Upper lobe of right lung (tissue), 1 donor: ENCODE results near the gene E2F3. TPM values are rescaled to one million over a fixed set of nuclear protein-coding genes. Genes with fewer than 3 reads are reported as not detected.

ENCODE experiments used
- ATAC-seq: fragments of 200-7000 bp; cut with Tn5 transposase; one replicate; pipeline ENCODE4 v1.9.1; 2020; ENCODE audit warnings: mild to moderate bottlenecking, moderate library complexity
- DNase-seq: peaks from one replicate; pipeline ENCODE4 v3.0.0-alpha.2; 2020
- H3K27ac ChIP-seq: fragments of 200-600 bp; one replicate; pipeline ENCODE4 v1.8.0; 2022
- H3K27me3 ChIP-seq: fragments of 200-600 bp; one replicate; pipeline ENCODE4 v1.8.0; 2022; ENCODE audit warnings: mild to moderate bottlenecking
- H3K36me3 ChIP-seq: fragments of 200-600 bp; one replicate; pipeline ENCODE4 v1.8.0; 2022
- H3K4me1 ChIP-seq: fragments of 200-600 bp; one replicate; pipeline ENCODE4 v1.8.0; 2022
- H3K4me3 ChIP-seq: fragments of 200-600 bp; one replicate; pipeline ENCODE4 v1.8.0; 2022; ENCODE audit warnings: mild to moderate bottlenecking
- H3K9me3 ChIP-seq: fragments of 200-600 bp; one replicate; pipeline ENCODE4 v1.8.0; 2022
- CTCF ChIP-seq: fragments of 200-600 bp; IDR thresholded peaks from one replicate; pipeline ENCODE4 v1.8.0; 2022; ENCODE audit warnings: antibody characterized with exemption
- intact Hi-C: fragments of 100-400 bp; cut with DNase I; formaldehyde crosslinking; loops from one replicate; pipeline ENCODE4 v1.11.0; 2022
- total RNA-seq: library from RNA; stranded (reverse); fragmentation: NEBNext Ultra II Directional; extraction: Animal tissue kit (Norgen Biotek cat#: 25700); gene quantifications from one replicate; pipeline ENCODE4 v1.2.1, GENCODE V29; 2021
- donor health status: DM: no; HTN: yes; CAD: no; lungs with severe emphysema.

E2F3 gene
- total RNA-seq, 1 donor from 2014 or later, result 7.8 TPM

- TF ChIP-seq CTCF, result no peak
- H3K4me3 ChIP-seq, result no peak overlapping the region
- peak; percentile 84 for ATAC-seq
- no peaks in the 10 kb centered on the region for H3K27me3 ChIP-seq
- H3K9me3 ChIP-seq, result no peaks in the 10 kb centered on the region
- intact Hi-C loops, result no loop called here
- H3K4me1 ChIP-seq, result peaks cover 8% of the 10 kb centered on the region
- no peak for DNase-seq
- no peak overlapping the region for H3K27ac ChIP-seq
- H3K36me3 ChIP-seq, result peaks cover 28% of the 10 kb centered on the region
Measured at GRCh38 chr6:20541382-20541781, 139.7 kb downstream of the E2F3 start.

- no peak overlapping the region for H3K4me3 ChIP-seq
- ATAC-seq (no peak), DNase-seq (no peak)
- H3K27ac ChIP-seq, result no peak overlapping the region
- H3K27me3 ChIP-seq, result no peaks in the 10 kb centered on the region
- no peak for TF ChIP-seq CTCF
- intact Hi-C loops, result no loop called here
- peaks cover 8% of the 10 kb centered on the region for H3K4me1 ChIP-seq
- H3K36me3 ChIP-seq, result peaks cover 42% of the 10 kb centered on the region
- H3K9me3 ChIP-seq, result no peaks in the 10 kb centered on the region
Measured at GRCh38 chr6:20542927-20543602, 141.4 kb downstream of the E2F3 start.

Other genes starting within 250 kb of the E2F3 start
- gene MBOAT1, start 189.4 kb upstream of the E2F3 start, total RNA-seq, result 8.5 TPM
- 16.0 TPM for gene CDKAL1, start 132.6 kb downstream of the E2F3 start, total RNA-seq